ENCODE results near the gene UBE2G1.

The UBE2G1 gene

GRCh38 chr17:4247361-4247970 lies 119.0 kb downstream of the UBE2G1 start:
- no peak for TF ChIP-seq CTCF (IDR thresholded peaks at IDR 0.05)
- Mint-ChIP-seq H3K4me3 (no peak overlapping the region), H3K27me3 (ENCODE audit: low read depth, poor library complexity) (peaks cover 2% of the 10 kb centered on the region), H3K4me1 (peaks cover 19% of the 10 kb centered on the region), H3K36me3 (ENCODE audit: low read depth) (peaks cover 12% of the 10 kb centered on the region), H3K9me3 (no peaks in the 10 kb centered on the region), H3K27ac (no peak overlapping the region)
- DNase-seq = no peak

GRCh38 chr17:4246674-4247073 lies 119.8 kb downstream of the UBE2G1 start:
- peaks cover 19% of the 10 kb centered on the region for H3K4me1 Mint-ChIP-seq
- no peak for DNase-seq
- no peak overlapping the region for H3K4me3 Mint-ChIP-seq
- TF ChIP-seq CTCF (IDR thresholded peaks at IDR 0.05) = no peak
- no peak overlapping the region for H3K27ac Mint-ChIP-seq
- H3K27me3 Mint-ChIP-seq (ENCODE audit: low read depth, poor library complexity) = peaks cover 2% of the 10 kb centered on the region
- H3K36me3 Mint-ChIP-seq (ENCODE audit: low read depth) = peaks cover 15% of the 10 kb centered on the region
- H3K9me3 Mint-ChIP-seq = no peaks in the 10 kb centered on the region

GRCh38 chr17:4241535-4241934 lies 124.9 kb downstream of the UBE2G1 start:
- no peak for TF ChIP-seq CTCF (IDR thresholded peaks at IDR 0.05)
- H3K36me3 Mint-ChIP-seq (ENCODE audit: low read depth) = peaks cover 50% of the 10 kb centered on the region

GRCh38 chr17:4236456-4236855 lies 130.0 kb downstream of the UBE2G1 start:
- H3K27ac Mint-ChIP-seq = no peak overlapping the region
- H3K4me1 Mint-ChIP-seq = peaks cover 3% of the 10 kb centered on the region
- no peak overlapping the region for H3K4me3 Mint-ChIP-seq
- H3K27me3 Mint-ChIP-seq (ENCODE audit: low read depth, poor library complexity) = no peaks in the 10 kb centered on the region
- no peak for DNase-seq
- peaks cover 54% of the 10 kb centered on the region for H3K36me3 Mint-ChIP-seq (ENCODE audit: low read depth)
- no peaks in the 10 kb centered on the region for H3K9me3 Mint-ChIP-seq
- no peak for TF ChIP-seq CTCF (IDR thresholded peaks at IDR 0.05)

More at GRCh38 chr17:4241535-4241934, 124.9 kb downstream of the UBE2G1 start:
- Mint-ChIP-seq H3K27me3 (ENCODE audit: low read depth, poor library complexity) (no peaks in the 10 kb centered on the region), H3K4me1 (no peaks in the 10 kb centered on the region), H3K9me3 (no peaks in the 10 kb centered on the region), H3K27ac (no peak overlapping the region), H3K4me3 (no peak overlapping the region)
- no peak for DNase-seq

- Mint-ChIP-seq H3K9me3 (no peaks in the 10 kb centered on the region), H3K36me3 (ENCODE audit: low read depth) (peaks cover 52% of the 10 kb centered on the region), H3K4me3 (no peak overlapping the region), H3K27me3 (ENCODE audit: low read depth, poor library complexity) (no peaks in the 10 kb centered on the region), H3K4me1 (peaks cover 3% of the 10 kb centered on the region), H3K27ac (no peak overlapping the region)
- no peak for TF ChIP-seq CTCF (IDR thresholded peaks at IDR 0.05)
- DNase-seq = no peak
Observed at GRCh38 chr17:4235372-4236279, 130.8 kb downstream of the UBE2G1 start.
